GM06990 (cell line): Measurements from ENCODE around the gene CD320.
A peak's percentile ranks its signal among the peaks of the same experiment; 100 is the strongest.

Source experiments
- DNase-seq: peaks from one replicate; pipeline ENCODE4 v3.0.0-alpha.2; 2011; ENCODE audit not compliant: insufficient read length; ENCODE audit errors: extremely low read depth
- H3K27me3 ChIP-seq: replicated peaks from 2 replicates; pipeline ENCODE4 v1.6.0; 2011; ENCODE audit warnings: low read length; ENCODE audit not compliant: control insufficient read depth, insufficient read depth
- H3K36me3 ChIP-seq: 2 replicates; pipeline ENCODE4 v1.5.1; 2011; ENCODE audit warnings: low read length; ENCODE audit not compliant: control insufficient read depth, insufficient read depth
- H3K4me3 ChIP-seq: replicated peaks from 2 replicates; pipeline ENCODE4 v1.5.1; 2011; ENCODE audit warnings: low read depth, mild to moderate bottlenecking, control low read depth, low read length
- TF ChIP-seq, protein P1 (sequence below): IDR thresholded peaks from 2 replicates; pipeline ENCODE4 v1.5.1; 2011; ENCODE audit warnings: low read length, control low read depth, mild to moderate bottlenecking, inconsistent platforms; ENCODE audit not compliant: insufficient read depth, poor library complexity, severe bottlenecking

CD320 gene

DNA sequence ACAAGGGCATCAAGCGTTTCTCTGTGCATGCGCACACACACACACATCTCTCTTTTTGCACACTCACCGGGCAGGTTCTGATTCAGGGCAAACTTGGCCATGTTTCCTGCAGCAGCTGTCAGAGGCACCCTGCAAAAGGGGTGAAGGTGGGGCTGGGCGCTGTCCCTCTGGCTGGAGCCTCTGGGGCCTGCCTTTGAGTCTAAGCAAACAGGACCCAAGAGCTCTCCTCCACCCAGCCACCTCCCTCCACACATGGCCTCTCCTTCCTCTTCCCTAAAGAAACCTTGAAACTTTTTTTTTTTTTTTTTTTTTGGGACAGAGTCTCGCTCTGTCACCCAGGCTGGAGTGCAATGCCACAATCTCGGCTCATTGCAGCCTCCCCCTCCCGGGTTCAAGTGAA, 29.6 kb upstream of the CD320 start:
- DNase-seq, result no peak
- Histone ChIP-seq H3K27me3 (peaks cover 2% of the 10 kb centered on the region), H3K4me3 (no peak overlapping the region), H3K36me3 (no peaks in the 10 kb centered on the region)
- TF ChIP-seq, protein P1, sequence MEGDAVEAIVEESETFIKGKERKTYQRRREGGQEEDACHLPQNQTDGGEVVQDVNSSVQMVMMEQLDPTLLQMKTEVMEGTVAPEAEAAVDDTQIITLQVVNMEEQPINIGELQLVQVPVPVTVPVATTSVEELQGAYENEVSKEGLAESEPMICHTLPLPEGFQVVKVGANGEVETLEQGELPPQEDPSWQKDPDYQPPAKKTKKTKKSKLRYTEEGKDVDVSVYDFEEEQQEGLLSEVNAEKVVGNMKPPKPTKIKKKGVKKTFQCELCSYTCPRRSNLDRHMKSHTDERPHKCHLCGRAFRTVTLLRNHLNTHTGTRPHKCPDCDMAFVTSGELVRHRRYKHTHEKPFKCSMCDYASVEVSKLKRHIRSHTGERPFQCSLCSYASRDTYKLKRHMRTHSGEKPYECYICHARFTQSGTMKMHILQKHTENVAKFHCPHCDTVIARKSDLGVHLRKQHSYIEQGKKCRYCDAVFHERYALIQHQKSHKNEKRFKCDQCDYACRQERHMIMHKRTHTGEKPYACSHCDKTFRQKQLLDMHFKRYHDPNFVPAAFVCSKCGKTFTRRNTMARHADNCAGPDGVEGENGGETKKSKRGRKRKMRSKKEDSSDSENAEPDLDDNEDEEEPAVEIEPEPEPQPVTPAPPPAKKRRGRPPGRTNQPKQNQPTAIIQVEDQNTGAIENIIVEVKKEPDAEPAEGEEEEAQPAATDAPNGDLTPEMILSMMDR, result no peak

DNA sequence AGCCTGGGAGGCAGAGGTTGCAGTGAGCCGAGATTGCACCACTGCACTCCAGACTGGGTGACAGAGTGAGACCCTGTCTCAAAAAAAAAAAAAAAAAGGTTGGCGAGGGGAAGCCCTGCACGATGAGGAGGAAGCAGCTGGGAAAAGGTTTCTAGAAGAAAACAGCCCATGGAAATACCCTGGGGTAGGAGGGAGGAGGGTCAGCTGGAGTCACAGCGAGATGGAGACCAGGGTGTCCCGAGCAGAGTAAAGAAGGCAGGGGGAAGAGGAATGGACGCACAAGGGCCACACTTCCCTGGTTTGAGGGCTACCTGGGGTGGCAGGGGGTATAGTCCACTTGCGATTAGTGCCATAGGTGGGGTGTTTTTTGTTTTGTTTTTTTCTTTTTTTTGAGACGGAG, 28.5 kb upstream of the CD320 start:
- Histone ChIP-seq H3K36me3 (no peaks in the 10 kb centered on the region), H3K27me3 (peaks cover 2% of the 10 kb centered on the region), H3K4me3 (no peak overlapping the region)
- TF ChIP-seq, protein P1, result no peak
- DNase-seq, result no peak

DNA sequence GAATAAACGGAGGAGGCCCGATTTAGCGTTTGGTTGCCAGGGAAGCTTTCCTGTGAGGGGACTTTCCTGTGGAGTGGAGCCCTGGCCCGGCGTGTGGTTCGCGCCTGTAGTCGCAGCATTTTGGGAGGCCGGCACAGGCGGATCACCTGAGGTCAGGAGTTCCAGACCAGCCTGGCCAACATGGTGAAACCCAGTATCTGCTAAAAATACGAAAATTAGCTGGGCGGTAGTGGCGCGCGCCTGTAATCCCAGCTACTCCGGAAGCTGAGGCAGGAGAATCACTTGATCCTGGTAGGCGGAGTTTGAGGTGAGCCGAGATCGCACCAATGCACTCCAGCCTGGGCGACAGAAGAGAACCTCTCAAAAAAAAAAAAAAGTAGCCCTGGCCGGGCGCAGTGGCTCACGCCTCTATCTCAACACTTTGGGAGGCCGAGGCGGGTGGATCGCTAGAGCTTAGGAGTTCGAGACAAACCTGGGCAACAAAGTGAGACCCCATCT, 28.0 kb upstream of the CD320 start:
- no peak for DNase-seq
- TF ChIP-seq, protein P1, result no peak
- H3K27me3 ChIP-seq, result peaks cover 2% of the 10 kb centered on the region
- H3K36me3 ChIP-seq, result no peaks in the 10 kb centered on the region
- no peak overlapping the region for H3K4me3 ChIP-seq

DNA sequence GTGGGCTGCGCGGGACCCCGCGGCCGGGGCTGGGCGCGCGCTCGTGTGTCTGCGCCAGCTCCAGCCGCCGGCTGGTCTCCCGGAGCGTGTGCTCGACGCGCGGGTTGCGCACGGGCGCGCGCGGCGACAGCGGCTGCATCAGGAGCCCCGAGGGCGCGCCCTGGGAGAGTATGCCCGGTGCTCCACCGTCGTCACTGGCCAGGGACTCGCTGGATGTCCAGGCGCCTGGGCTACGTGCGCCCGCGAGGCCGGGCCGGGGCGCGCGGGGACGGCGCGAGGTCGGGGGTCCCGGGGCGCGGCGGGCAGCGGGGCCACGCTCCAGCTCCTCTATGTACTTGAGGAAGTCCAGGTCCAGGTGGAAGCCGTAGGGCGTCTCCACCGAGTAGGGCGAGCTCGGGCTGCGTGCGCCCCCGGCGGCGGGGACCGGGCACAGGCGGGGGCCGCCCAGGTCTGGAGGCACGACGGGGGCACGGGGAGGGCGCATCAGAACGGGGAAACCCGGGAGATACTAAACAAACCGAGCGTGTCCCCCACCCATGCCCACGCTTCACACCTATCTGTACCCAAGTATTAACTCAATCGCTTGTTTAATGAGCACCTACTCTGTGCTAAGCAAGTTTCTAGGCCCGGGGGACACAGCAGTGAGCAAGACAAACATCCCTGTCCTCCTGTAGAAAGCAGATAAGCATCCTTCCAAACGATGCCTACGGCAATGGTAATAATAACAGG, 27.3 kb upstream of the CD320 start:
- Histone ChIP-seq H3K27me3 (peaks cover 2% of the 10 kb centered on the region), H3K4me3 (peak overlapping the region; percentile 27), H3K36me3 (no peaks in the 10 kb centered on the region)
- peak; percentile 68 for DNase-seq
- TF ChIP-seq, protein P1, result peak; percentile 28

DNA sequence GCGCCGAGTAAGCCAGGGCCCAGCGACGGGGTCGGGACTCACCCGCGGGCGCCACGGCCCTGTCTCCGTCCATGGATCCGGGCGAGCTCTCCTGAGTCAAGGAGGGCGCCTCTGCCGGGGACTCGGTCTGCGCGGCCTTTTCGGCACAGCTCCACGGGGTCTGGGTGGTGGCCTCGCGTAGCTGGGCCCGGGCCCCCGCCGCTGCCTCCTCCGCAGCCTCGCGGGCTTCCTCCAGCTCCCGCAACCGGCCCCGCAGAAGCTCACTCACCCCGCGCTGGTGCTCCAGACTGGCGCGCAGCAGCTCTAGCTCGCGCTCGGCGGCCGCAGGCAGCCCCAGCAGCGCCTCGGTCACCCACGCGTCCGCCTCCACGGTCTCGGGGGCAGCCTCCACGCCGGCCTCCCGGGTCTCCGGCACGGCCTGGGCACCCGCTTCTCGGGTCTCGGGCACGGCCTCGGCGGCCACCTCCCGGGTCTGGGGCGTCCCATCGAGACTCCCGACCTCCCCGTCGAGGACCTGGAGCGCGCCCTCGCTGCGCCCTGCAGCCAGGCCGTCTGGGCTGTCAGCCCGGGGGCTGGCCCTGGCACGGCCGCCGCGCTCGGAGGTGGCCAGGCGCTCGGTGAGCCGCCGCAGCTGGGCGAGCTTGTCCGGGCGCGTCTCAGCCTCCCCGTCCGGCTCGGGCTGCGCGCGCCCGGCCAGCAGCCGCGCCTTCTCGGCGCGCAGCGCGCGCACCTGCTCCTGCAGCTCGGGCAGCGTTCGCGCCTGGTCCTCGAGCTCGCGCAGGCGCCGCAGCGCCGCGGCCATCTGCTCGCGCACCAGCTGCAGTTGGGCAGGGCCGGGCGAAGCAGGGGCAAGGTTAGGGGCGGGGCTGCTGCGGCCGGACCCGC, 26.5 kb upstream of the CD320 start:
- peak overlapping the region; percentile 18 for H3K4me3 ChIP-seq
- H3K27me3 ChIP-seq, result peaks cover 2% of the 10 kb centered on the region
- TF ChIP-seq, protein P1, result no peak
- H3K36me3 ChIP-seq, result no peaks in the 10 kb centered on the region
- peak; percentile 81 for DNase-seq
